HG02798 (cell line): ENCODE results near the gene BEGAIN.

Experiments used
- ATAC-seq: cut with Tn5 transposase; IDR thresholded peaks from one replicate; pipeline ENCODE4 v1.9.1; 2021; ENCODE audit warnings: mild to moderate bottlenecking; ENCODE audit not compliant: unreplicated experiment, poor library complexity

Gene BEGAIN

DNA sequence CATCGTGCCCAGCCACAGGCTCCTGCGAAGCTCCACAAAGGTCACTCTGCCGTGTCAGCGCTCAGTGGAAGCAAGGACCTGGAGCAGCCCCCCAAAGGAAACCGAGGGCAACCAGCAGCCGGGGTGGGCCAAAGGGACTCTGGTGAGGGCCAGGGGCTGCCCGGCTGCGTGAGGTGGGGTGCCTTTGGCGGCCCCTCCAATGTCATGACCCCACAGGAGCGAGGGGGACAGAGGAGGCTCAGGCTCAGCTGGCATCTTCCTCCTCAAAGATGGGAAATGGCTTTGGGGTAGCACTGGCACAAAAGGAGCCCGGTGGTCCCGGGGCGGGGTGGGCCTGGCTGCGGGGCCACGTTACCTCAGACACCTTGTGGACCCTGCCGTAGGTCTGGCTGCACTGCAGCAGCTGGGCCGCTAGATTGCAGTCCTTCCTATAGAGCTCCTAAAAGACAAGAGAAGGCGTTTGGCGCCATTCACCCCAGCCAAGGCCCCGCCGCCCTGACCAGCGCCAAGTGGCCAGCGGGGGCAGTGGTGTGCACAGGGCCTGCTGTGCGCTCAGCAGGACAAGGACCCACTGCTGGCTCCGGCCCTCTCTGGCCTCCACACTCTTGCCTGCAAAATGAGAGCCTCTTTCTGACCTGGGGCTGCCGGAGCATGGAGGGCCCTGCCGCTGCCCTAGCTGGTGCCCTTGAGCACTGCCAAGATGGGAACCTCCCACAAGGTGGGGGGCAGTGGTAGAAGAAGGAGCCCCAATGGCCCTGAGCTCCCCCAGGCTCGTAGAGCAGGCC, 46.9 kb downstream of the BEGAIN start:
- no peak for ATAC-seq

GRCh38 chr14:100539766-100540140, 47.5 kb downstream of the BEGAIN start:
- ATAC-seq: no peak

DNA sequence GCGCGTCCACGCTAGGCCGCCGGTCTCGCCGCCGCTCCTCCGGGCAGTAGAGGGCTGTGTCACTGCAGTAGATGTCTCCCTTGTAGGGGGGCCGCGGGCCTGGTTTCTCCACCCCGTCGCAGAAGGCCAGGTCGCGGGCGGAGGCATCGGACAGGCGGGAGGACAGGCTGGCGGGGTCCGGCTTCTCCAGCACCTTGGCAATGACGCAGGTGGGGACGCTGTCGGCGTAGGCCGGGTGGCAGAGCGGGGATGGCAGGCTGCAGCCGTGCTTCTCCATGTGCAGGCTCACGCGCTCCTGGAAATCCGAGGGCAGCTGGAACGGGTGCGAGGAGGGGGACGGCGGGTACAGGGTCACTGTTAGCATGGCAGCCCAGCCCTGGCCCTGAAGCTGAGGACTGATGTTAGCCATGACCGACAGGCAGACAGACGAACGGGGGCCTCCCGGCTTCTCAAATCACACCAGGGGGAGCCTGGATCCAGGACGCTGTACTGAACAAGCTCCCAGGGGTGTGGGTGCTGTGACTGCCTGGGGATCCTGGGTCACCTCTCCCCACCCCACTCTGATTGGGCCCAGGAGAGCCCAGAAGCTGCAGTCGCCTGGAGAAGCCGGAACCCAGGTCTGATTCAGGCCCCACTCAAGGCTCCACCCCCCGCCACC, 48.1 kb downstream of the BEGAIN start:
- ATAC-seq: no peak

- ATAC-seq: no peak
These were observed 48.7 kb downstream of the BEGAIN start for GRCh38 chr14:100538351-100539002.

- no peak for ATAC-seq
These were observed 49.5 kb downstream of the BEGAIN start for GRCh38 chr14:100537446-100538350.

- ATAC-seq: no peak
These were observed 50.3 kb downstream of the BEGAIN start for GRCh38 chr14:100536721-100537445.

- no peak for ATAC-seq
These were observed 51.1 kb downstream of the BEGAIN start for GRCh38 chr14:100536121-100536510.

DNA sequence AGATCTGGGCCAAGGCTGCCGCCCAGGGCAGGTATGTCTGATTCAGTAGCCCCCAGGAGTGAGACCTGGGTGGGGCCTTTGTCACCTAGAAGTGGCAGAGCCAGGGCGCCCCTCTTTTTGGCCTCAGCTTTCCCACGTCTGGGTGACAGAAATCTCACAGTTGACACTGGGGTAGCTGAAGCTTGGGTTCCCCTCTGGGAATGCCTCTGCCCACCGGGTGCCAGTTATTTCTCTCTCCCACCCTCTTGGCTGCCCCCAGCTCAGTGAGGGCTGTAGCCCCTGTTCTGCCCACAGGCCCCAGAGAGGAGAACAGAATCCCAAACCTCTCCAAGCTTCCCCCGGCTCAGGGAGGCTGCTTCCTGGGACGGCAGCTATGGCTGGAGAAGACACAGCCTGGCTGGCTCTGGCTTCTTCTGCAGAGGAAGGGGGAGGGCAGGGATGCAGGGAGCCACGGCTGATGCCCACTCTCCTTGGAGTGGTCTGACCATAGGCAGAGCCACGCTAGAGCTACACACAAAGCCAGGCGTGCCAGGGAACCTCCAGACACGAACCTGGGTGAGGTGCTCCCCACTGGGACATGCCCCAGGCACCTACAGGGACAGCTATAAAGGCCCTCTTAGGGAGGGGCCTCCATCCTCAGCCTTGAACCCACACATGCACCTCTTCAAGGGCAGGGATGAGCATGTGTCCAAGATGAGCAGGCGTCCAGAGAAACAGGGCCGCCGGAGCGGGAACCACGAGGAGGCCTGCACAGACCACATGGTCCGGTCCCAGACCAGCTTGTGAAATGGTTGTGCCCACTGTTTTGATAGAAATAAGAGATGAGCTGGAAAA, 51.7 kb downstream of the BEGAIN start:
- no peak for ATAC-seq

GRCh38 chr14:100534528-100535286, 52.5 kb downstream of the BEGAIN start:
- ATAC-seq: no peak

DNA sequence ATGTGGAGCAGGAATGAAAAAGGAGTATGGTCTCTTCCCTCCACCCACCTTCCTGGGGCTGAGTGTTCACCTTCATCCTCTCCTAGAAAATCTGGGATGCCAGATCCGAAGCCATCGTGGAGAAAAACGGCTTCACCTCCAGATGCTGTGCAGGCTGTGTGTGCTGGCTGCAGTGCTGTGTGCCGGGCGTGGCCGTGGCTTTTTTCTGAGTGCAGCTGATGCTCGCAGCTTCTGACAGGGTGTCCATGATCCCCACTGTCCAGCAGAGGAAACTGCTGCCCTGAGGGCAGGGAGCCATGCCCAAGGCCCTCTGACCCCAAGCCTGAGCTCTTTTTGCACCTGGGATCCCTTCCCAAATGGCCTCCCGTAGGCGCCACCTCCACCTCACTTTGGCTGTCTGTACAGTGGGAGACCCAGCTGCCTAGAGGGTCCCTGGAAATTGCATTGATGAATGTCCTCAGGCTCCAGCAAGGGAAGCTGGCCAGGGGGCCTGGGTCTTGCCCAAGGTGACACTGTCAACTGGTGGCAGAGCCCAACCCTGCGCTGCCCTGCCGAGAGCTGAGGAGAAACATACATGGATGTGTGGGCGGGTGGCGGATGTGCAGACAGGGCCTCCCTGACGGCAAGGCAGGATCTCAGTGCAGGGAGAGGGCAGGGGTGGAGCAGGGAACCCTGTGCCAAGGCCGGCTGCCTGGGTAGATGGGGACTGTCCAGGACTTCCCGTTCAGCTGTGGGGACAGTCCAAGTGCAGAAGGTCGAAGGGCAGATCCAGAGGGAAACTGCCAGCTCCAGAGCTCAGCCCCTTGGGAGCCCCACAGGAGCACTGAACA, 53.3 kb downstream of the BEGAIN start:
- ATAC-seq: no peak

DNA sequence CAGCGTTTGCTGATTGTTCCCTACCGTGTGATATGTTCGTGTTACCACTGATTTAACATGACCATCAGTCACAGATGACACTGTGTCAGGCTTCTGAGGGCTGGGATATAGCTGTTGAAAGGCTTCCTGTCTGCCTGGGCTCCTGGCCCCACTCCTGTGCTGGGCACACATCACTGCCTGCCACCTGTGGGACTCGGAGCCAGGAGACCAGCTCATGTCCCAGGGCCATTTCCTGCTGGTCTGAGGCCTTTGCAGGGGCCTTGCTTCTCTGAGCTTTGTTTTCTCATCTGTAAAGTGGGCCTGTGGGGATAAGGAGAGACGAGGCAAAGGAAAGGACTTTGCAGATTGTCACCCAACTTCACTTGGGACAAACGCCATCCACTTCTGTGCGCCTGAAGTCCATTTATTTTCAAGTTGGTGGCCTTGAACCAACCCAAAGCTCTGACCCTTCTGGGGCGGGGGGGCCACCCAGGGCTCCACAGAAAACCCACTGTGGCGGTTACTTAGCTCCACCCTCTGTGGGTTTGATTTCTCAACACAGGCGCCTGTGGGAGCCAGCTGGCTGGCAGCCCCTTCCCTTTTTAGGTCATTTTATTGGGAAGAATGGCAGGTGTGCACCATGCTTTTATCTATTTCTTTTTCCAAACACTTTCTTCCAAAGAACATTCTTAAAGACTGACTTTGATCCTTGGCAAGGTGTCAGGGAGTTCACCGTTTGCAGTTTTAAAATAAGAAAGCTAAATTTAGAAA, 54.1 kb downstream of the BEGAIN start:
- ATAC-seq: no peak

- no peak for ATAC-seq
These were observed 54.9 kb downstream of the BEGAIN start for GRCh38 chr14:100532154-100532861.

- ATAC-seq: no peak
These were observed 55.8 kb downstream of the BEGAIN start for GRCh38 chr14:100531152-100532121.

GRCh38 chr14:100530270-100531072, 56.7 kb downstream of the BEGAIN start:
- no peak for ATAC-seq
